Body of pancreas (tissue), 4 donors: ENCODE measurements around the gene GNB1L.

Experiments used
- POLR2A ChIP-seq, 3 donors: fragments of 450-650 bp; IDR thresholded peaks; one replicate each; pipeline ENCODE4 v1.6.1; 2016; ENCODE audit warnings: antibody characterized with exemption in 3 of 3, mild to moderate bottlenecking in 2 of 3
- TF ChIP-seq, protein P1 (sequence below), 7 experiments: fragments of 450-650 bp in 4 of 7; fragments of 200-600 bp in 3 of 7; sonication (generic) in 3 of 7; IDR thresholded peaks; one replicate each; pipeline ENCODE4 v1.5.1; 2016 to 2019; ENCODE audit warnings: antibody characterized with exemption in 7 of 7

DNA sequence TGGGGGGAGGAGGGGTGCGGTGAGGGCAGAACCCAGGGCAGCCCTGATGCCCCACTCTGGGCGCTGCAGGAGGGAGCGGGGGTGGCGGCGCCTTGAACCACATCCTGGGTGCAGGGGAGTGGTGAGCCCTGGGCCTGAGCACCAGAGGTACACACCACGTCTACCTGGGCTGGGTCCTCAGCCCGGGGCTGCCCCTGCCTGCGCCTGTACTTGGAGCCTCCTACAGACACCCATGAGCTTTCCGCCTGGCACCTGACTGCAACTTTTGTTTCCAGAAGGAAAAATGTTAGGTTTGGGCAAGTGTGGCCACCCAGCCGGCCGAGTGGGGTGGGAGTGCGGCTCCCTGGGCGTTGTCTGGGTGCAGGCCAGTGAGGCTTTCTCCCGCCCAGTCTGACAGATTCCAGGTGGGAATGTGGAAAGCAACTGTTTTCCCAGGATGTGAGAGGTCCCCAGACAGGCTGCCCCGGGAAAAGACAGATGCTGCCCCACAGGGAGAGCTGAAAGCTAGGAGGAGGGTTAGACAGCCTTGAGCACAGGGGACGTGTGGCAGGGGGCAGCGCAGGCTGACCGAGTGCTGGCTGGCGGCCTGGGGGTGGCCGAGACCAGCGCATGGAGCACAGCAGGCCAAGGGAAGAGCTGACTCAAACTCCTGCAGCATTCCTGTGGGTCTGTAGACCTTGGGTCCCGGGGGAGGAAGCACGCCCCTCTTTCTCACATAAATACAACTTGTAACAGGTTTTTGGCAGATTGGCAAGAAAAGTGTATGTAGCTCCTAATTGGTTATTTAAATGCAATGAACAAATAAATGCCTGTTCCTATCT, 44.1 kb downstream of the GNB1L start:
- TF ChIP-seq, protein P1, sequence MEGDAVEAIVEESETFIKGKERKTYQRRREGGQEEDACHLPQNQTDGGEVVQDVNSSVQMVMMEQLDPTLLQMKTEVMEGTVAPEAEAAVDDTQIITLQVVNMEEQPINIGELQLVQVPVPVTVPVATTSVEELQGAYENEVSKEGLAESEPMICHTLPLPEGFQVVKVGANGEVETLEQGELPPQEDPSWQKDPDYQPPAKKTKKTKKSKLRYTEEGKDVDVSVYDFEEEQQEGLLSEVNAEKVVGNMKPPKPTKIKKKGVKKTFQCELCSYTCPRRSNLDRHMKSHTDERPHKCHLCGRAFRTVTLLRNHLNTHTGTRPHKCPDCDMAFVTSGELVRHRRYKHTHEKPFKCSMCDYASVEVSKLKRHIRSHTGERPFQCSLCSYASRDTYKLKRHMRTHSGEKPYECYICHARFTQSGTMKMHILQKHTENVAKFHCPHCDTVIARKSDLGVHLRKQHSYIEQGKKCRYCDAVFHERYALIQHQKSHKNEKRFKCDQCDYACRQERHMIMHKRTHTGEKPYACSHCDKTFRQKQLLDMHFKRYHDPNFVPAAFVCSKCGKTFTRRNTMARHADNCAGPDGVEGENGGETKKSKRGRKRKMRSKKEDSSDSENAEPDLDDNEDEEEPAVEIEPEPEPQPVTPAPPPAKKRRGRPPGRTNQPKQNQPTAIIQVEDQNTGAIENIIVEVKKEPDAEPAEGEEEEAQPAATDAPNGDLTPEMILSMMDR (IDR thresholded peaks at IDR 0.05), result no peak
- no peak for TF ChIP-seq POLR2A (IDR thresholded peaks at IDR 0.05)
